Immature natural killer cell (primary cell): Measurements from ENCODE around the gene SEMA6C. TPM values are rescaled to one million over a fixed set of nuclear protein-coding genes. Genes with fewer than 3 reads are reported as not detected.

Source experiments
- DNase-seq, 3 donors: peaks; one replicate each; pipeline ENCODE4 v3.0.0; 2022; ENCODE audit warnings: mixed read lengths in 1 of 3
- H3K27ac Mint-ChIP-seq, 6 donors: one replicate each; pipeline ENCODE4 v1.8.0; 2020; ENCODE audit warnings: mixed read lengths in 6 of 6, mild to moderate bottlenecking in 5 of 6, inconsistent platforms in 4 of 6, moderate library complexity in 3 of 6
- H3K27me3 Mint-ChIP-seq, 3 donors: one replicate each; pipeline ENCODE4 v1.8.0; 2020 to 2021; ENCODE audit warnings: low read depth in 3 of 3, mild to moderate bottlenecking in 3 of 3, mixed read lengths in 3 of 3, moderate library complexity in 3 of 3, inconsistent platforms in 1 of 3
- H3K36me3 Mint-ChIP-seq, 3 donors: one replicate each; pipeline ENCODE4 v1.8.0; 2020; ENCODE audit warnings: mixed read lengths in 3 of 3, inconsistent platforms in 2 of 3, mild to moderate bottlenecking in 2 of 3
- H3K4me1 Mint-ChIP-seq, 2 donors: one replicate each; pipeline ENCODE4 v1.8.0; 2020; ENCODE audit warnings: inconsistent platforms in 2 of 2, mild to moderate bottlenecking in 2 of 2, mixed read lengths in 2 of 2, moderate library complexity in 1 of 2
- H3K4me3 Mint-ChIP-seq, 5 donors: one replicate each; pipeline ENCODE4 v1.8.0; 2020; ENCODE audit warnings: mild to moderate bottlenecking in 5 of 5, mixed read lengths in 5 of 5, inconsistent platforms in 3 of 5, moderate library complexity in 3 of 5
- H3K9me3 Mint-ChIP-seq, 6 donors: one replicate each; pipeline ENCODE4 v1.8.0; 2020; ENCODE audit warnings: mild to moderate bottlenecking in 6 of 6, mixed read lengths in 6 of 6, inconsistent platforms in 4 of 6, moderate library complexity in 3 of 6
- polyA plus RNA-seq, 3 donors: library from polyadenylated mRNA; unstranded; fragments of 300-500 nt; fragmentation: Illumina TruSeq; gene quantifications; one replicate each; pipeline ENCODE4 v1.2.3, GENCODE V29; 2021

The SEMA6C gene
- polyA plus RNA-seq, 3 donors from 2014 or later: 0.23 to 1.5 (median 0.54) TPM

DNA sequence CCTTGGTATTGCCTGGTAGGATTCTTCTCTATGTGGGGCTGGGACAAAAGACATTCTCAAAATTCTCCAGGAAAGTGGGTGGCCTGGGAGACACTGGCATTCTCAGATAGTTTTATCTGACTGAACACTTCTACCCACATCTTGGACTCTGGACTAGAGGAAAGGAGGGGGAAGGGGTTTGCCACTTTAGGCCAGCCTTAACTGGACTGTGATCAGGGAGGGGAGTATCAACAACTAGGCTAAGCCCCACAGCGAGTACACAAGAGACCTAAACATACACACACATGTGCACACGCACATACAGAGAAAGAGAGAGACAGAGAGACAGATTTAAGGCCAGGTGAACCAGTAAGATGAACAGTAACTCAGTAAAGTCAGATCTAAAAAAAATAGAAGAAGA, 1.2 kb upstream of the SEMA6C start:
- peaks cover 13 to 18% of the 10 kb centered on the region in 2 donors for H3K4me1 Mint-ChIP-seq
- H3K27me3 Mint-ChIP-seq: peaks cover 0 to 5% (median 3%) of the 10 kb centered on the region in 3 donors
- DNase-seq: no peak
- H3K27ac Mint-ChIP-seq: peak overlapping the region in 1 of 6 donors; percentile 95
- H3K36me3 Mint-ChIP-seq: peaks cover 0 to 3% (median 0%) of the 10 kb centered on the region in 3 donors
- no peaks in the 10 kb centered on the region for H3K9me3 Mint-ChIP-seq
- peak overlapping the region; percentile 70 to 97 (median 89) for H3K4me3 Mint-ChIP-seq

DNA sequence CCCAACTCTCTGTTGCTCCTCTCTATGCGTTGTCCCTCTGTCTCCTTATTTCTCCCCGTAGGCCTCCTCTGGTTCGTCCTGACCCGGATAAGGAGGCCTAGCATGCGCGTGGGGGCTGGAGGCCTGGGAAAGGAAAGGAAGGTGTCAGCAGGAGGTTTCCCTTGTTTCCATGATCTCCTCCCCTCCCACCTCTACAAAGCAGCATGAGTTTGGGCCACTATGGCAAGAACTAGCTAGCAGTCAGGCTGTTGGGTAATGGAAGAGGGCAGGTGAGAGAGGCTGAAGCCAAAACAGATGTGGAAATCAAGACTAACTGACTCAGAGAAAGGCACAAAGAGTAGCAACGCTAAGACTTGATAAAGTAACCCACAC, 687 bp upstream of the SEMA6C start:
- H3K36me3 Mint-ChIP-seq: peaks cover 0 to 3% (median 0%) of the 10 kb centered on the region in 3 donors
- DNase-seq: no peak
- H3K9me3 Mint-ChIP-seq: no peaks in the 10 kb centered on the region
- H3K27me3 Mint-ChIP-seq: peaks cover 0 to 5% (median 3%) of the 10 kb centered on the region in 3 donors
- H3K4me3 Mint-ChIP-seq: peak overlapping the region; percentile 85 to 98 (median 96)
- peak overlapping the region; percentile 51 to 95 (median 77) for H3K27ac Mint-ChIP-seq
- peaks cover 13 to 18% of the 10 kb centered on the region in 2 donors for H3K4me1 Mint-ChIP-seq

DNA sequence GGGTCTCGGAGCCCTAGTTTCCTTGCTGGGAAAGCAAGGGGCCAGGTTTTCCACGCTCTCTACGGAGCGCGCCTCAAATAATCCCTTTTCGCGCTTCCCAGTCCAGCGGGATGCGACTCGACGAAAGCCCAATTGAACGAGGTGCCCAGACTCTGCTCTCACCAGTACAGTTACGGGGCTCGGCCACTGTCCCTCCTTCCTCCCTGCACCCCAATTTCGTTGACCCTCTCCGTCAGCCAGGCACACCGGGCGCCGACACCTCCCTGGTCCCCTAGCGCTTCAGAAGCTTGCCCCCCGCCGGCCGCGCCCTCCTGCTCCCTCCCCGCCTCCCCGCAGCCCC, 389 bp downstream of the SEMA6C start:
- DNase-seq: no peak
- peaks cover 0 to 3% (median 0%) of the 10 kb centered on the region in 3 donors for H3K36me3 Mint-ChIP-seq
- peak overlapping the region in 2 of 6 donors; percentile 45 to 46 for H3K27ac Mint-ChIP-seq
- H3K9me3 Mint-ChIP-seq: no peaks in the 10 kb centered on the region
- peaks cover 13 to 18% of the 10 kb centered on the region in 2 donors for H3K4me1 Mint-ChIP-seq
- peak overlapping the region; percentile 85 to 98 (median 96) for H3K4me3 Mint-ChIP-seq
- H3K27me3 Mint-ChIP-seq: peaks cover 0 to 5% (median 1%) of the 10 kb centered on the region in 3 donors

DNA sequence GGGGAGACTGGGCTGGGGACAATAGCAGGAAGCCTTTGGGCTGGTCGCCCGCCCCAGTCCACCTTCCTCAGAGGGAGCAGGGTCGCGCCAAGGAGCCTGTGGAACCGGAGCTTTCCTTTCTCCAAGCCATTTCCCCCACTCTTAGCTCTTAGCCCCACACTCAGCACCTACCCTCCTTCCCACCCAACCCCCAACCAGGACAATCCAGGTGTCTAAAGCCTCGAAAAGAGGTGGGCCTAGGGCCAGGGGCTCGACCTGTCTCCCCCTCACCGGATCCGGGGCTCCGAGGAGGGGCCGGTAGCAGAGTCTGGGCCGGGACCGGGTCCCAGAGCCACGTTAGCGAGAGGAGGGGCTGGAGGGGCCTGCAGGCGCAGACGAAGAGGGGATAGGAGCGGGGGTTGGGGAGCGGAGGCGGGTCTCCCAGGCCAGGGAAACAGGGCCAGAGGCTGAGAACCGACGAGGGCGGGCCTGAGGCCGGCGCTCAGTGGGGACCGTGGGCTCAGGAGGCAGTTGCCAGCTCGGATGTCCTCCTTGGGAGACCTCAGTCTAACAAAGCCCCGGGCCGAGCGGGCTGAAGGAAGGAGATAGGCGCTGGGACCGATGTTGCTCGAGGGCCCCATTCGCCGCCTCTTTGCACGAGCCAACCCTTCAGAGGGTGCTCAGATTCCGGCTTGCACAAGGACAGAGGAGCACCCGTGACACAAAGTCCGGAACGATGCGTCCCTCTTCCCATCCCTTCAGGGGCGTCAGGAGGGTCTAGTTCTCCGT, 943 bp downstream of the SEMA6C start:
- H3K27ac Mint-ChIP-seq: peak overlapping the region in 1 of 6 donors; percentile 45
- no peak for DNase-seq
- peaks cover 0 to 3% (median 0%) of the 10 kb centered on the region in 3 donors for H3K36me3 Mint-ChIP-seq
- H3K4me3 Mint-ChIP-seq: peak overlapping the region; percentile 85 to 98 (median 96)
- peaks cover 0 to 5% (median 1%) of the 10 kb centered on the region in 3 donors for H3K27me3 Mint-ChIP-seq
- H3K4me1 Mint-ChIP-seq: peaks cover 13 to 18% of the 10 kb centered on the region in 2 donors
- no peaks in the 10 kb centered on the region for H3K9me3 Mint-ChIP-seq

DNA sequence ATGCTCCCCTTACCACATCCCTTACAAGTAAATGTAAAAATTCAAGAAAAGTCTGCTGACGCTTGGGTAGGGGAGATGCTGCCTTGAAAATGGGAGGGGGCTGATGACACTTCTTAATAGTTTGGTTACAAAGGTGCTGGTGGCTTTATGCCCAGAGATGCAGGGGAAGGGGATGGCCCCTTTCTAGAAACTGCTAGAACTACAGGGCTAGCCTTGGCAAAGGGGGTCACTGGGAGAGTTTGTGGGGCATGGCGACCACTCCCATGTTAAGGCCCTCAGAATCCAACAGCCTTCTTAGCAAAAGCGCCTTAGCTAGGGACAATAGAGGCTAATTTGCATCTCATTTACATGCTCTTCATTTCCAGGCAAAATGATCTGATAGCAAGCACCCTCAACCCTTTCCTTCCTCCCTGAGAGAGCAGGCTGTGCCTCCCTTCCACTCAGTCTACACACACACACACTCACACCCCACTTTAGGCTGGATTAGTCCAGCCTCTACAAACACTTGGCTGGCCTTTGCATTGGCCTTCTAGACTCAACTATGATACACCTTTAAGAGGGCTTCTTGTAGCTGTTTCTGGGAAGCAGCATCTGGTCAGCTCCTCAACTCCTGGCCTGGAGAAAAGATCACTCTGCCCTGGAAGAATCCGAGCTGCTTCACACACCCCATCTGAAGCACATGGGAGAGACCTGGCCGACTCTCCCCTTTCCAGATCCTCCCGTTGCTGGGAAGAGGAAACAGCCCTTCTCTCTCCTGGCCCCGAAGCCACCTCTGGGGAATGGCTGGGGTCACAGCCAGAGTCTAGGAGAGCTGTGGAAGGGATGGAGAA, 1.7 kb downstream of the SEMA6C start:
- no peaks in the 10 kb centered on the region for H3K9me3 Mint-ChIP-seq
- no peak overlapping the region for H3K27ac Mint-ChIP-seq
- peaks cover 0 to 5% (median 1%) of the 10 kb centered on the region in 3 donors for H3K27me3 Mint-ChIP-seq
- H3K36me3 Mint-ChIP-seq: peaks cover 0 to 3% (median 0%) of the 10 kb centered on the region in 3 donors
- H3K4me3 Mint-ChIP-seq: peak overlapping the region; percentile 2 to 51 (median 32)
- H3K4me1 Mint-ChIP-seq: peaks cover 13 to 18% of the 10 kb centered on the region in 2 donors
- DNase-seq: no peak

DNA sequence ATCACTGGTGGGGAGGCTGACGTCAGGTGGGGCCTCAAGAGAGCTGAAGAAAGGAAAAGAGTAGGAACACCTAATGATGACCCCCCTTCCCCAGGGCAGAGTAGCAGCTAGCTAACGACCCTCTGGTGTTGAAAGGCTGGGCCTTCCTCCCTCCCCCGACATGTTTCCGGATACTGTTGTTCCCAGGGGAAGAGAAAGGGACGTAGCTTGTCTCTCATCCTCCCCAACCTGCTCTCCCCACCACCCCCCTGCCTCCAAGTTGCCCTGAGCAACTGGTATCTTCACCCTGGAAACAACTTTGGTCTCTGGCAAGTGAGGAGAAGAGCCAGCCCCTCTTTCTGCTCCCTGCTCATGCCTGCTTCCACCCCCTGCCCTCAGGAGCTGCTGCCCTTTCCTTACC, 2.4 kb downstream of the SEMA6C start:
- no peak overlapping the region for H3K27ac Mint-ChIP-seq
- H3K27me3 Mint-ChIP-seq: peaks cover 0 to 5% (median 1%) of the 10 kb centered on the region in 3 donors
- H3K36me3 Mint-ChIP-seq: peaks cover 0 to 3% (median 0%) of the 10 kb centered on the region in 3 donors
- no peak for DNase-seq
- H3K4me3 Mint-ChIP-seq: no peak overlapping the region
- peaks cover 13 to 18% of the 10 kb centered on the region in 2 donors for H3K4me1 Mint-ChIP-seq
- no peaks in the 10 kb centered on the region for H3K9me3 Mint-ChIP-seq

DNA sequence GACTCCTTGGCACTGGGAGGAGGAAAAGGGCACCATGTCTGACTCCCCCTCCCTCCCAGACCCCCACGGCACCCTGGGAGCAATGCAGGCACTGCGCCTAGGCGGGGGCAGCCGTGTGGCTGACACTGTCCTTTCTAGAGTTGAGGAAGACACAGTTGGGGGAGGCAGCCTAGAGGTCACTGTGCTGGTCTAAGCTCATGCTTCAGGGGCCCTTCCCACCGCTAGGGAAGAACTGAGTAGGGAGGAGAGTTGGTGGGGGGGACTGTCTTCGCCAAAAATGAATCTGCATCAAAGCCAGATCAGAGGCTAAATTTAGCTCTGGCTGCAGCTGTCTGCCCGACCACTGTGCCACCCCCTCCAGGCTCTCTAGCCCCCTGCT, 3.4 kb downstream of the SEMA6C start:
- Mint-ChIP-seq H3K4me1 (peaks cover 13 to 18% of the 10 kb centered on the region in 2 donors), H3K4me3 (no peak overlapping the region), H3K36me3 (peaks cover 0 to 3% (median 0%) of the 10 kb centered on the region in 3 donors), H3K27me3 (peaks cover 0 to 5% (median 1%) of the 10 kb centered on the region in 3 donors), H3K9me3 (no peaks in the 10 kb centered on the region), H3K27ac (no peak overlapping the region)
- no peak for DNase-seq

DNA sequence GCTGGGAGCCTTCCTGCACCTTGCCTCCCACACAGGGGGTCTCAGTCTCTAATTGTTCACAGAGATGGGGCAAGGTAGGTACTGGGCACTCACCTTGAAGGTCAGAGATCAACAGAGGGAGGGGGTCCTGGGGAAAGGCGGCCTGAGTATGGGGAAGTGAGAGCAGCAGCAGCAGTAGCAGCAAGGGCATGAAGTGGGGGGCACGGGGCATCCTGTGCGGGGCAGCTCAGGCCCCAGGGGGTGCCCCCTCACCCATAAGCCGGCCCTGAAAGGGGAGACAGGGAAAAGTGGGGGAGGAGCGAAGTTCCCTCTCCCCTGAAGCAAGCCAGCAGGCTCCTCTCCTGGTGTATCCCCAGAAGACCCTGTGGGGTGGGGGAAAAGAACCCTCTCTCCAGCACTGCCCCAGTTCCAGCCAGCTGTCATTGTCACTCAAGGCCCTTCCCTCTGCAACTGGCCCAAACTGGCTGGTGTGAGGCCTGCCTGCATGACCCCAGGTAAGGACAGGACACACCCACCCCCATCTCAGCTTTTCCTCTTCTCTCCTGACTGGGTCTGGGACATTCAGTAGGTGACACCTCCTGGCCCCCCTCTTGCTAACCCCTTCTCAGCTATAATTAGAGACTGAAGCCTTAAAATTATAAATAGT, 3.9 kb downstream of the SEMA6C start:
- peaks cover 0 to 3% (median 0%) of the 10 kb centered on the region in 3 donors for H3K36me3 Mint-ChIP-seq
- H3K9me3 Mint-ChIP-seq: no peaks in the 10 kb centered on the region
- peaks cover 0 to 5% (median 1%) of the 10 kb centered on the region in 3 donors for H3K27me3 Mint-ChIP-seq
- no peak overlapping the region for H3K4me3 Mint-ChIP-seq
- H3K4me1 Mint-ChIP-seq: peaks cover 13 to 17% of the 10 kb centered on the region in 2 donors
- DNase-seq: no peak
- H3K27ac Mint-ChIP-seq: no peak overlapping the region

DNA sequence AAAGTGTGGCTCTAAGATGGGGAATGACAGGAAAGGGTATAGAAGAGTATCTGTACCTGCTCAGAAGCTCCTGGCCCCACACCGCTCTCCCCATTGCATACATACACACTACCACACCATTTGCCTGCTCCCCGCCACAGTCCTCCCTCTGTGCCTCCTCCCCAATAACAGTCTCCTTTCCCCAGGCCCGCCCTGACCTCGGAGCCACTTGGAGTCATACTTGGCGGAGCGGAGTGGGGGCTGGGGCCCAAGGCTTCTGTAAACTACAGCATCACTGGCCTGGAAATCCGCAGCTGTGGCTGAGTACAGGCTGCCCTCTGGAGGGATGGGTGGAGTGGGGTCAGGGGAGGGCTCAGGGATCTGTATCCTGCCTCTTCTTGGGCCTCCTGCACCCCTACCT, 8.6 kb downstream of the SEMA6C start:
- Mint-ChIP-seq H3K9me3 (no peaks in the 10 kb centered on the region), H3K4me1 (no peaks in the 10 kb centered on the region), H3K27me3 (peaks cover 1 to 3% (median 2%) of the 10 kb centered on the region in 3 donors), H3K4me3 (no peak overlapping the region), H3K27ac (no peak overlapping the region), H3K36me3 (no peaks in the 10 kb centered on the region)
- DNase-seq: no peak

DNA sequence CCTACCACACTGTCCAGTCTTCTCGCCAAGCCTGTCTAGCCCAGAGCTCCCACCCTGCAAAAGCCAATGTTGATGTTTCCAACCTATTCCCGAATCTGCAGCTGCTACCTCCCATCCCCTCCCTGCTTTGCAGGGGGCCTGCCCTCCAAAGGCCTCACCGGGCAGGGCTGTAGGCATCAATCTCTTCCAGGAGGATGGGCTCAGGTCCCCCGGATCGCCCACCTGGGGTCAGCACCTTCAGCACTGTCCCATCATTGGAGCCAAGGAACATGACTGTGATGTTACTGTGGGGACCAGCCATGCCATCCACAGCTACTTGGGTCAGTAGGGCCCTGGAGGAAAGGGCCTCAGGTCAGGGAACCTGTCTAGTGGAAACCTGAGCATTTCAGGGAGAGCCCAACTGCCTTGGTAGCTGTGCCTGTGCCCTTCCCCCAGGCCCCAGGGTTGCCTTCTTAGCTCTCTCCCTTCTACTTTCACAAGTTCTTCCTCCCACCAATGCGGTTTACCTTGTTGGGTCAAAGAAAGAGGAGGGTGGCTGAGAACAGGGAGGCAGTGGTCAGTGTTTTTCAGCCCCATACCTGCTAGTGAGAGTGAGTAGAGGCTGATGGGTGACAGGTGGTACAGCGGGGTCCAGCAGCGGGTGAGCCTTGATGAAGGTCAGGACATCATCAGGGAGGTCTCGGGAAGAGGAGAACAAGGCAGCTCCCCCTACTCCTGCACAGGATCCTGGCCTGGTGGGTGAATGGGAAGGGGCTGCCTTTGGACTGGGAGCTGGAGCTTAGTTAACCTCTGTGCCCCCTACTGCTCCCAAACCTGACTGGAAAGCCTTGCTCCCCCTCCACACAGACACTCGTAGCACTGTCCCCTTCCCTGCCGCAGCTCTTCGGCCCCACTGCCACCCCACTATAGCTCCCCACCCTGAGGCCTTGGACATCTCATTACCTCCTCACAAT, 10.7 kb downstream of the SEMA6C start:
- no peaks in the 10 kb centered on the region for H3K36me3 Mint-ChIP-seq

DNA sequence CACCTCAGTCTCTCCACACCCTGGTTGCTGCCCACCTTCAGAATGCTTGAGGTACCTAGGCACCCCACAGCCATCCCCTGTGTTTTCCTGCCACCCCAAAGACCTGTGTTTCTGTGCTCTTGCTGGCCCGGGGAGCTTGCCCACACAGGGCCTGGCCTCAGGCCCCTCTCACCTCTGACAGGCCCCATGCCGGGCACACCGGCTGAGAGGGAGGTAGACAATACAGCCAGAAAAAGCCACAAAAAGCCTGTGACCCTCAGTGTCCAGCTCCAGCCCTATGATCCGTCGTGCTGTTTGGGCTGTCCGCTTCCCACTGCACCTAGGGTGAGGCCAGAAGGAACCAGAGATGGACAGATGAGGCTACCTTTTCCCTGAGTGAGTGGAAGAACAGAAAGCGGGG, 11.4 kb downstream of the SEMA6C start:
- no peak overlapping the region for H3K4me3 Mint-ChIP-seq
- no peak for DNase-seq

More for the DNA sequence above, 10.7 kb downstream of the SEMA6C start:
- Mint-ChIP-seq H3K27me3 (peaks cover 3% of the 10 kb centered on the region in 3 donors), H3K9me3 (no peaks in the 10 kb centered on the region), H3K27ac (no peak overlapping the region), H3K4me1 (peaks cover 10% of the 10 kb centered on the region in 2 donors), H3K4me3 (no peak overlapping the region)
- no peak for DNase-seq

DNA sequence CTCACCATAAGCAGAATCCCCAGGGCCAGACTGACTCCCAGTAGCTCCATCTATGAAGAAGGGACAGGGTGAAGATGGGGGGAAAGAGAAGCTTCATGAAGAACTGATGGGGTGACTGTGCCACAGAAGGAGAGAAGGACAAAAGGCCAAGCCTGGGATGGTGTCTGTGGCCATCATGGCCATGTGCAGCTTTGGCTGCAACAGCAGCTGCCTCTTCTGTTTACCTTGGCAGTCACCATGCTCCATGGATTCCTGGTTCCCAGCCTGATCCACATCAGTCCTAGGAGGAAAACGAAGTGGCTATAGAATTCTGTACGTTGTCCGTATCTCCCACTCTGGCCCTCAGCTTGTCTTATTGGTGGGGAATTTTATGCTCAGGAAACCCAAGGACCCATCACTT, 12.0 kb downstream of the SEMA6C start:
- no peaks in the 10 kb centered on the region for H3K36me3 Mint-ChIP-seq
- no peak overlapping the region for H3K4me3 Mint-ChIP-seq
- peaks cover 3 to 4% (median 3%) of the 10 kb centered on the region in 3 donors for H3K27me3 Mint-ChIP-seq
- DNase-seq: no peak
- H3K4me1 Mint-ChIP-seq: peaks cover 12 to 13% of the 10 kb centered on the region in 2 donors
- H3K9me3 Mint-ChIP-seq: no peaks in the 10 kb centered on the region
- H3K27ac Mint-ChIP-seq: no peak overlapping the region

More for the DNA sequence above, 11.4 kb downstream of the SEMA6C start:
- Mint-ChIP-seq H3K36me3 (no peaks in the 10 kb centered on the region), H3K27ac (no peak overlapping the region), H3K4me1 (peaks cover 12 to 13% of the 10 kb centered on the region in 2 donors), H3K9me3 (no peaks in the 10 kb centered on the region), H3K27me3 (peaks cover 3 to 4% (median 3%) of the 10 kb centered on the region in 3 donors)
